Stimulated activated effector memory CD8-positive, alpha-beta T cell treated with anti-CD3 and anti-CD28 coated beads, Interleukin-12 subunit alpha, Interleukin-12 subunit beta, amount 100 ng/mL, for 72 hours (primary cell): ENCODE measurements around the gene TBC1D8.

Source experiments
- ATAC-seq: fragments of 150-1000 bp; cut with Tn5 transposase; 2 replicates; pipeline ENCODE4 v1.10.0; 2021
- DNase-seq, 2 donors: peaks; one replicate each; pipeline ENCODE4 v3.0.0; 2021 to 2022; ENCODE audit warnings: low spot score in 2 of 2
- H3K27ac Mint-ChIP-seq: one replicate; pipeline ENCODE4 v1.8.0; 2022; ENCODE audit warnings: mild to moderate bottlenecking, mixed read lengths
- H3K36me3 Mint-ChIP-seq: one replicate; pipeline ENCODE4 v1.8.0; 2022; ENCODE audit warnings: mild to moderate bottlenecking, mixed read lengths
- H3K4me1 Mint-ChIP-seq: one replicate; pipeline ENCODE4 v1.8.0; 2022; ENCODE audit warnings: mixed read lengths
- H3K4me3 Mint-ChIP-seq: one replicate; pipeline ENCODE4 v1.8.0; 2022; ENCODE audit warnings: mild to moderate bottlenecking, mixed read lengths
- H3K9me3 Mint-ChIP-seq: one replicate; pipeline ENCODE4 v1.8.0; 2022; ENCODE audit warnings: mixed read lengths

TBC1D8 gene

GRCh38 chr2:101150306-101151145, 656 bp downstream of the TBC1D8 start:
- H3K4me1 Mint-ChIP-seq = peaks cover 22% of the 10 kb centered on the region
- H3K9me3 Mint-ChIP-seq = no peaks in the 10 kb centered on the region
- H3K27ac Mint-ChIP-seq = no peak overlapping the region
- H3K36me3 Mint-ChIP-seq = no peaks in the 10 kb centered on the region
- ATAC-seq (peak; percentile 35), DNase-seq (no peak)
- H3K4me3 Mint-ChIP-seq = peak overlapping the region; percentile 70

DNA sequence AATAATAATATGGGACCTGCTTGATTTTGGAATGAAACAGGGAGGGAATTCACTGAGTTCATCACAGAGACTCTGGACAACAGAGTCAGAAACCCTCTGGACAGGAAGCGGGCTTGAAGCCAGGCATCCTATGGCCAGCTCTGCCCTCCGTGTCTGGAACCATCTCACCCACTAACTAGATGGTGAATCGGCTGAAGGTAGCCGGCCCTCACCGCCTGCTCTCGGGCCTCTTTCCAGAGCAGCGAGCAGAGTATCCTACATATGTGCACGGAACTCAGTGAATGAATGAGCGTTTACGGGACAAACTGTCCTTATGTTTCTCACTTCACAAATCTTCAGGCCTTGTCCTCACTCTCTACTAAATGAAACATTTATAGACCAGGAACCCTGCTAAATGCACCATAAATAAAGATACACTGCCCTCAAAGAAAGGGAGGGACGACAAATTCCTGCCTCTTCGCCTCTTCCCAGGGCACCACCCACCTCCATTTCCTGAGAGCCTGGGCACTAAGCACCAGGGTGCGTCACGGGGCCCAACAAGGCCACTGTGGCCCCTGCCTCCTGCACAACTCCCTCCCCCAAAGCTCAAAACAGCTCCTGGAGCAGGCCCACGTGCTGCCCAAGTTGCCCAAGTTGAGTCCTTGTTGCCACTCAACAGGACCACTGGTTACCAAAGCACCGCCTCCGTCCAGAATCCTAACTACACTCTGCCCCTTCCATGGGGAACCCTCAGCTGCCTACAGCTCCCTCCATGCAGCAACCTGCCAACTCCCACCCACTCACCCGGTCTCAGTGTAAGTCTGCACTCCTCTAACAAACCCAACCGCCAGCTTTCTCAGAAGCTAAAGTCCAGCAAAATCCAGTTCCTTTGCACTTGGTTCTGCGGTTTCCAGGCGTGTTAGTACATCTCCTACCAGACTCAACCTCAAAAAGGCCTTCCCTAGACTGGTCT, 1.7 kb downstream of the TBC1D8 start:
- no peaks in the 10 kb centered on the region for H3K9me3 Mint-ChIP-seq
- no peaks in the 10 kb centered on the region for H3K36me3 Mint-ChIP-seq
- peak overlapping the region; percentile 70 for H3K4me3 Mint-ChIP-seq
- H3K4me1 Mint-ChIP-seq = peaks cover 22% of the 10 kb centered on the region
- no peak overlapping the region for H3K27ac Mint-ChIP-seq
- DNase-seq (no peak), ATAC-seq (no peak)

GRCh38 chr2:101148777-101149176, 2.4 kb downstream of the TBC1D8 start:
- Mint-ChIP-seq H3K4me3 (no peak overlapping the region), H3K36me3 (no peaks in the 10 kb centered on the region), H3K9me3 (no peaks in the 10 kb centered on the region), H3K27ac (no peak overlapping the region), H3K4me1 (peaks cover 22% of the 10 kb centered on the region)
- ATAC-seq (no peak), DNase-seq (no peak)

DNA sequence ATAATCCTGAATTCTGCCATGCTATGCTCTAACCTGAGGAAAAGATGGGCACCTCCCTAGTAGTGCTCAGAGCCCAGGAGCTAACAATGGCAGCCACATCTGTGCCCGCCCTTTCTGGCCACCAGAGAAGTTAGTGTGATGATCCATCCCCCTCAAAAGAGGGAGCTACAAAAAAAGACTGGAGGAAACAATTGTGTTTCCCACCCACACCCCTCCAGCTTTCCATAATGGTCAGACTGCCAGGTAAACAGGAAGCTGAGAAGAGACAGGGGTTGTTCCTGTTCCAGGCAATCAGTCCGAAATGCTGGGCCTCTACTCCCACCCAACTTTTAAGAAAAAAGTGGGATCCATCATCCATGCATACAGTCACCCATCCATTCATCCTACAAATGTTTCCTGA, 3.2 kb downstream of the TBC1D8 start:
- no peak for DNase-seq
- no peak for ATAC-seq
- Mint-ChIP-seq H3K4me3 (no peak overlapping the region), H3K36me3 (no peaks in the 10 kb centered on the region), H3K27ac (no peak overlapping the region), H3K4me1 (peaks cover 22% of the 10 kb centered on the region), H3K9me3 (no peaks in the 10 kb centered on the region)

- Mint-ChIP-seq H3K9me3 (no peaks in the 10 kb centered on the region), H3K36me3 (no peaks in the 10 kb centered on the region), H3K27ac (no peak overlapping the region), H3K4me1 (peaks cover 14% of the 10 kb centered on the region), H3K4me3 (no peak overlapping the region)
- no peak for ATAC-seq
- no peak for DNase-seq
Observed at GRCh38 chr2:101147062-101147461, 4.1 kb downstream of the TBC1D8 start.

GRCh38 chr2:101146535-101146934, 4.6 kb downstream of the TBC1D8 start:
- Mint-ChIP-seq H3K36me3 (no peaks in the 10 kb centered on the region), H3K4me3 (no peak overlapping the region), H3K9me3 (no peaks in the 10 kb centered on the region), H3K4me1 (peaks cover 9% of the 10 kb centered on the region), H3K27ac (no peak overlapping the region)
- no peak for DNase-seq
- ATAC-seq = no peak

- Mint-ChIP-seq H3K27ac (no peak overlapping the region), H3K4me3 (no peak overlapping the region), H3K36me3 (no peaks in the 10 kb centered on the region), H3K4me1 (peaks cover 9% of the 10 kb centered on the region), H3K9me3 (no peaks in the 10 kb centered on the region)
- DNase-seq (no peak), ATAC-seq (no peak)
Observed at GRCh38 chr2:101145406-101145805, 5.8 kb downstream of the TBC1D8 start.

DNA sequence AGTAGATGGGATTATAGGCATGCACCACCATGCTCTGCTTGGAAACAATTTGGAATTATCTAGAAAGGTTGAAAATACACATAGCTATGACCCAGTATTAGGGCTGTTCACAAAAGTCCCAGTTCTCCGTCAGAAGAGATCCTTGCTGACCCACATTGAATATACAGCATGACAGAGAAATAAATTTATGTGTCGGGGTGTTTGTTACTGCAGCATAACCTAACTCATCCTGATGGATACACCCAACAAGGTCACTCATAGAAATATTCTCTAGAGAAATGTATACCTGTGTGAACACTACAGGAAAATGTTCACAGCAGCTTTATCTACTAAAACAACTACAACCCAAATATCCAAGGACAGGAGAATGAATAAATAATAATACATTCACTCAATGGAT, 9.0 kb downstream of the TBC1D8 start:
- ATAC-seq (no peak), DNase-seq (no peak)
- H3K9me3 Mint-ChIP-seq = no peaks in the 10 kb centered on the region
- no peak overlapping the region for H3K27ac Mint-ChIP-seq
- H3K4me1 Mint-ChIP-seq = no peaks in the 10 kb centered on the region
- no peaks in the 10 kb centered on the region for H3K36me3 Mint-ChIP-seq
- no peak overlapping the region for H3K4me3 Mint-ChIP-seq

- no peak overlapping the region for H3K27ac Mint-ChIP-seq
- no peaks in the 10 kb centered on the region for H3K36me3 Mint-ChIP-seq
- no peak for ATAC-seq
- H3K9me3 Mint-ChIP-seq = no peaks in the 10 kb centered on the region
- DNase-seq = no peak
- H3K4me3 Mint-ChIP-seq = no peak overlapping the region
- H3K4me1 Mint-ChIP-seq = no peaks in the 10 kb centered on the region
Observed at GRCh38 chr2:101140978-101141655, 10.1 kb downstream of the TBC1D8 start.

GRCh38 chr2:101140237-101140636, 10.9 kb downstream of the TBC1D8 start:
- Mint-ChIP-seq H3K27ac (no peak overlapping the region), H3K4me3 (no peak overlapping the region), H3K4me1 (no peaks in the 10 kb centered on the region), H3K9me3 (no peaks in the 10 kb centered on the region), H3K36me3 (no peaks in the 10 kb centered on the region)
- DNase-seq (no peak), ATAC-seq (no peak)

DNA sequence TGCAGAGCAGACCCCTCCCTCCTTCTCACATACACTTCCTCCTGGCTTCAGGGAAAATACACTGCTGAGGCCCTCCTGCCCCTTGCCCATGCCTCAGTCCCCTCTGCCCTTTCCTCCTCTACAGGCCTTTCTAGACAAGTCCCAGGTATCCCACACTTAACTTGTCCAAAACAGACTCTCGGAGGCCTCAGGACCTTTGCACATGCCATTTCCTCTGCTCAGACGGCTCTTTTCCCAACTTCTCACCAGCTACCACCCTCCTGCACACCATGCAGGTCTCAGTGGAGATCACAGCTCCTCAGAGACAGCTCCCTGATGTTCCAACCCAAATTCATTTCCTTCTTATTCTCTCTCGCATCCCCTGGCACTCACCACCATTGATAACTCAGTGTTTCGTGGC, 11.7 kb downstream of the TBC1D8 start:
- DNase-seq = no peak
- Mint-ChIP-seq H3K9me3 (no peaks in the 10 kb centered on the region), H3K4me1 (no peaks in the 10 kb centered on the region), H3K4me3 (no peak overlapping the region), H3K27ac (no peak overlapping the region), H3K36me3 (no peaks in the 10 kb centered on the region)
- ATAC-seq = no peak

GRCh38 chr2:101135412-101136296, 15.5 kb downstream of the TBC1D8 start:
- Mint-ChIP-seq H3K4me3 (no peak overlapping the region), H3K27ac (no peak overlapping the region), H3K36me3 (no peaks in the 10 kb centered on the region), H3K4me1 (no peaks in the 10 kb centered on the region), H3K9me3 (no peaks in the 10 kb centered on the region)
- no peak for ATAC-seq
- DNase-seq = no peak

DNA sequence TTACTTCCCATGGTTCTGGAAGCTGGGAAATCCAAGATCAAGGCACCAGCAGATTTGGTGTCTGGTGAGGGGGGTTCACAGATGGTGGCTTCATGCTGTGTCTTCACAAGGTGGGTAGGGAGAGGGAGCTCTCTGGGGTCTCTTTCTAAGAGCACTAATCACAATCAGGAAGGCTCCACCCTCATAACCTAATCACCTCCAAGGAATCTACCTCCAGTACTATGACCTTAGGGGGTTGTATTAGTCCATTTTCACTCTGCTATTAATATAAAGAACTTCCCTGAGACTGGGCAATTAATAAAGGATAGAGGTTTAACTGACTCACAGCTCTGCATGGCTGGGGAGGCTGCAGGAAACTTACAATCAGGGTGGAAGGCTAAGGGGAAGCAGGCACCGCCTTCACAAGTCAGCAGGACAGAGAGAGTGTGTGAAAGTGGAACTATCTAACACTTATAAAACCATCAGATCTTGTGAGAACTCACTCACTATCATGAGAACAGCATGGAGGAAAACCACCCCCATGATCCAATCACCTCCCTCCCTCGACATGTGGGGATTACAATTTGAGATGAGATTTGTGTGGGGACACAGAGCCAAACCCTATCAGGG, 17.6 kb downstream of the TBC1D8 start:
- H3K4me3 Mint-ChIP-seq = no peak overlapping the region
- no peaks in the 10 kb centered on the region for H3K4me1 Mint-ChIP-seq
- ATAC-seq (no peak), DNase-seq (no peak)
- no peak overlapping the region for H3K27ac Mint-ChIP-seq
- H3K9me3 Mint-ChIP-seq = no peaks in the 10 kb centered on the region
- no peaks in the 10 kb centered on the region for H3K36me3 Mint-ChIP-seq

- Mint-ChIP-seq H3K9me3 (no peaks in the 10 kb centered on the region), H3K36me3 (no peaks in the 10 kb centered on the region)
Observed at GRCh38 chr2:101132202-101132601, 19.0 kb downstream of the TBC1D8 start.

More at GRCh38 chr2:101132202-101132601, 19.0 kb downstream of the TBC1D8 start:
- H3K27ac Mint-ChIP-seq = no peak overlapping the region
- no peak overlapping the region for H3K4me3 Mint-ChIP-seq
- ATAC-seq (no peak), DNase-seq (no peak)
- H3K4me1 Mint-ChIP-seq = no peaks in the 10 kb centered on the region
